ENCODE measurements around the gene NCOA7. TPM values are rescaled to one million over a fixed set of nuclear protein-coding genes. Genes with fewer than 3 reads are reported as not detected.

Gene NCOA7
- total and polyA plus RNA-seq, 9 of the 15 experiments (the other 6 are each of a cell fraction or from before 2014, with no cell fraction given): 5.8 to 14.6 (median 9.3) TPM

GRCh38 chr6:125906158-125906998 is 115.6 kb downstream of the NCOA7 start (continued):
- 0 out of 2 replicates have a peak, but pooled peaks have one; percentile 28 for TF ChIP-seq SOX6 (IDR thresholded peaks at IDR 0.05)
- TF ChIP-seq EZH2 (IDR thresholded peaks at IDR 0.05; ENCODE audit: borderline replicate concordance, low read depth, low read length): no peak
- no peak for TF ChIP-seq C11orf30 (IDR thresholded peaks at IDR 0.05; ENCODE audit: low read depth)

- Histone ChIP-seq H3K4me3 (no peak overlapping the region), H3K9me3 (replicated peaks; ENCODE audit: control insufficient read depth, insufficient read depth, low read depth, low read length) (no peaks in the 10 kb centered on the region), H2AFZ (ENCODE audit: low read depth, low read length) (no peak overlapping the region), H3K9ac (ENCODE audit: insufficient read depth in 1 of 2, low read depth in 2 of 2, low read length in 2 of 2) (no peak overlapping the region), H3K27ac (ENCODE audit: extremely low read depth, low read depth, low read length) (no peak overlapping the region), H4K20me1 (replicated peaks; ENCODE audit: control insufficient read depth, insufficient read depth, low read length) (no peaks in the 10 kb centered on the region), H3K4me1 (replicated peaks in 1 of 2; ENCODE audit: control insufficient read depth in 2 of 2, insufficient read depth in 2 of 2, low read length in 2 of 2) (peaks cover 5 to 6% of the 10 kb centered on the region in 2 experiments; a peak in 2 of 5 replicates), H3K4me2 (ENCODE audit: insufficient read depth, low read length) (no peak overlapping the region), H3K27me3 (ENCODE audit: control insufficient read depth in 2 of 2, insufficient read depth in 2 of 2, low read length in 2 of 2) (no peaks in the 10 kb centered on the region), H3K36me3 (ENCODE audit: control insufficient read depth, insufficient read depth, low read length) (peaks cover 9% of the 10 kb centered on the region; the same call in 2 of the 3 replicates), H3K9me1 (ENCODE audit: control insufficient read depth, insufficient read depth, low read length) (no peaks in the 10 kb centered on the region), H3K79me2 (ENCODE audit: control insufficient read depth, insufficient read depth, low read length) (no peaks in the 10 kb centered on the region)
- ATAC-seq (no peak), FAIRE-seq (no peak), DNase-seq (ENCODE audit: extremely low read depth in 1 of 4, low spot score in 3 of 4) (no peak)
- POLR2A ChIA-PET: interaction anchor here (0.9 kb wide), 1 partner anchor 9 kb away, joined by 6 read pairs; no protein-coding TSS in a partner anchor
- TF ChIP-seq BMI1 (IDR thresholded peaks at IDR 0.05; ENCODE audit: low read length): no peak
- TF ChIP-seq, protein P1, sequence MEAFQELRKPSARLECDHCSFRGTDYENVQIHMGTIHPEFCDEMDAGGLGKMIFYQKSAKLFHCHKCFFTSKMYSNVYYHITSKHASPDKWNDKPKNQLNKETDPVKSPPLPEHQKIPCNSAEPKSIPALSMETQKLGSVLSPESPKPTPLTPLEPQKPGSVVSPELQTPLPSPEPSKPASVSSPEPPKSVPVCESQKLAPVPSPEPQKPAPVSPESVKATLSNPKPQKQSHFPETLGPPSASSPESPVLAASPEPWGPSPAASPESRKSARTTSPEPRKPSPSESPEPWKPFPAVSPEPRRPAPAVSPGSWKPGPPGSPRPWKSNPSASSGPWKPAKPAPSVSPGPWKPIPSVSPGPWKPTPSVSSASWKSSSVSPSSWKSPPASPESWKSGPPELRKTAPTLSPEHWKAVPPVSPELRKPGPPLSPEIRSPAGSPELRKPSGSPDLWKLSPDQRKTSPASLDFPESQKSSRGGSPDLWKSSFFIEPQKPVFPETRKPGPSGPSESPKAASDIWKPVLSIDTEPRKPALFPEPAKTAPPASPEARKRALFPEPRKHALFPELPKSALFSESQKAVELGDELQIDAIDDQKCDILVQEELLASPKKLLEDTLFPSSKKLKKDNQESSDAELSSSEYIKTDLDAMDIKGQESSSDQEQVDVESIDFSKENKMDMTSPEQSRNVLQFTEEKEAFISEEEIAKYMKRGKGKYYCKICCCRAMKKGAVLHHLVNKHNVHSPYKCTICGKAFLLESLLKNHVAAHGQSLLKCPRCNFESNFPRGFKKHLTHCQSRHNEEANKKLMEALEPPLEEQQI (IDR thresholded peaks at IDR 0.05): no peak
- TF ChIP-seq, protein P2, sequence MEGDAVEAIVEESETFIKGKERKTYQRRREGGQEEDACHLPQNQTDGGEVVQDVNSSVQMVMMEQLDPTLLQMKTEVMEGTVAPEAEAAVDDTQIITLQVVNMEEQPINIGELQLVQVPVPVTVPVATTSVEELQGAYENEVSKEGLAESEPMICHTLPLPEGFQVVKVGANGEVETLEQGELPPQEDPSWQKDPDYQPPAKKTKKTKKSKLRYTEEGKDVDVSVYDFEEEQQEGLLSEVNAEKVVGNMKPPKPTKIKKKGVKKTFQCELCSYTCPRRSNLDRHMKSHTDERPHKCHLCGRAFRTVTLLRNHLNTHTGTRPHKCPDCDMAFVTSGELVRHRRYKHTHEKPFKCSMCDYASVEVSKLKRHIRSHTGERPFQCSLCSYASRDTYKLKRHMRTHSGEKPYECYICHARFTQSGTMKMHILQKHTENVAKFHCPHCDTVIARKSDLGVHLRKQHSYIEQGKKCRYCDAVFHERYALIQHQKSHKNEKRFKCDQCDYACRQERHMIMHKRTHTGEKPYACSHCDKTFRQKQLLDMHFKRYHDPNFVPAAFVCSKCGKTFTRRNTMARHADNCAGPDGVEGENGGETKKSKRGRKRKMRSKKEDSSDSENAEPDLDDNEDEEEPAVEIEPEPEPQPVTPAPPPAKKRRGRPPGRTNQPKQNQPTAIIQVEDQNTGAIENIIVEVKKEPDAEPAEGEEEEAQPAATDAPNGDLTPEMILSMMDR (IDR thresholded peaks at IDR 0.05 in 2 of 3, conservative IDR thresholded peaks at IDR 0.05 in 1 of 3; ENCODE audit: insufficient read depth in 2 of 3, low read depth in 1 of 3, low read length in 3 of 3): no peak
- no peak for TF ChIP-seq SNRNP70 (optimal IDR thresholded peaks at IDR 0.05; ENCODE audit: low read depth, low read length)
- TF ChIP-seq ZBTB34 (CRISPR knock-in tag; IDR thresholded peaks at IDR 0.05): no peak
- intact Hi-C loops (cut with micrococcal nuclease): no loop called here
- in situ Hi-C loops (cut with MboI): no loop called here
- CTCF ChIA-PET (ENCODE audit: low intra/inter-chr PET ratio): no interaction called here
- 46% methylated on average over 3 of the region's 3 CpGs for WGBS (ENCODE audit: insufficient coverage, low coverage, missing lambda C conversion rate)
- no TSS peak for BruUV-seq (replicated peaks)
These were observed 119.8 kb downstream of the NCOA7 start for GRCh38 chr6:125910527-125910926.
